Liver (tissue), 9 donors: ENCODE results near the gene CELF1. TPM values are rescaled to one million over a fixed set of nuclear protein-coding genes. Genes with fewer than 3 reads are reported as not detected.

Experiments
- DNase-seq: peaks from one replicate; pipeline ENCODE4 v3.0.0-alpha.2; 2017; ENCODE audit warnings: low spot score
- H3K27ac ChIP-seq, 2 donors: one replicate each; pipeline ENCODE4 v1.7.0; 2013; ENCODE audit warnings: inconsistent platforms in 2 of 2, low read length in 2 of 2, control low read depth in 1 of 2, low read depth in 1 of 2, mild to moderate bottlenecking in 1 of 2
- H3K27me3 ChIP-seq, 4 donors: one replicate each; pipeline versions ENCODE4 v1.6.1 to v1.7.0; 2013; ENCODE audit warnings: low read length in 3 of 4, inconsistent platforms in 1 of 4, mild to moderate bottlenecking in 1 of 4, moderate library complexity in 1 of 4; ENCODE audit not compliant: control insufficient read depth in 4 of 4, insufficient read depth in 4 of 4
- H3K36me3 ChIP-seq, 4 donors: one replicate each; pipeline versions ENCODE4 v1.6.1 to v1.7.0; 2013; ENCODE audit warnings: low read length in 3 of 4, mild to moderate bottlenecking in 3 of 4, low read depth in 1 of 4, moderate library complexity in 1 of 4; ENCODE audit not compliant: control insufficient read depth in 4 of 4, insufficient read depth in 3 of 4
- H3K4me1 ChIP-seq, 4 donors: one replicate each; pipeline versions ENCODE4 v1.6.1 to v1.7.0; 2013; ENCODE audit warnings: low read length in 3 of 4, mild to moderate bottlenecking in 3 of 4, moderate library complexity in 1 of 4; ENCODE audit not compliant: control insufficient read depth in 4 of 4, insufficient read depth in 4 of 4
- H3K4me3 ChIP-seq, 3 donors: one replicate each; pipeline versions ENCODE4 v1.6.1 to v1.7.0; 2013; ENCODE audit warnings: low read length in 3 of 3, control low read depth in 1 of 3, low read depth in 1 of 3, mild to moderate bottlenecking in 1 of 3
- H3K9ac ChIP-seq, 2 donors: one replicate each; pipeline ENCODE4 v1.7.0; 2013; ENCODE audit warnings: low read length in 2 of 2, mild to moderate bottlenecking in 2 of 2, moderate library complexity in 2 of 2, control low read depth in 1 of 2, low read depth in 1 of 2
- H3K9me3 ChIP-seq, 4 donors: one replicate each; pipeline versions ENCODE4 v1.6.1 to v1.7.0; 2013; ENCODE audit warnings: low read length in 3 of 4; ENCODE audit not compliant: control insufficient read depth in 4 of 4
- EGR1 ChIP-seq, 2 donors: IDR thresholded peaks; 2 replicates each; pipeline ENCODE4 v1.6.1; 2016 to 2018; ENCODE audit warnings: antibody characterized with exemption in 2 of 2, low read depth in 2 of 2
- FOXA1 ChIP-seq: IDR thresholded peaks from 2 replicates; pipeline ENCODE4 v1.6.1; 2016; ENCODE audit warnings: antibody characterized with exemption
- FOXA2 ChIP-seq: IDR thresholded peaks from 2 replicates; pipeline ENCODE4 v1.6.1; 2016; ENCODE audit warnings: antibody characterized with exemption
- GABPA ChIP-seq, 2 donors: IDR thresholded peaks in 1 of 2; conservative IDR thresholded peaks in 1 of 2; 2 replicates each; pipeline ENCODE4 v1.6.1; 2016; ENCODE audit warnings: antibody characterized with exemption in 2 of 2, mild to moderate bottlenecking in 1 of 2, moderate library complexity in 1 of 2
- HNF4A ChIP-seq, 2 donors: conservative IDR thresholded peaks; 2 replicates each; pipeline ENCODE4 v1.6.1; 2016; ENCODE audit warnings: antibody characterized with exemption in 2 of 2, mild to moderate bottlenecking in 2 of 2
- HNF4G ChIP-seq: IDR thresholded peaks from 2 replicates; pipeline ENCODE4 v1.6.1; 2016; ENCODE audit warnings: antibody characterized with exemption
- JUND ChIP-seq, 2 donors: IDR thresholded peaks; 2 replicates each; pipeline ENCODE4 v1.6.1; 2016; ENCODE audit warnings: antibody characterized with exemption in 2 of 2
- NR2F2 ChIP-seq: IDR thresholded peaks from 2 replicates; pipeline ENCODE4 v1.6.1; 2016; ENCODE audit warnings: antibody characterized with exemption
- RAD21 ChIP-seq, 2 donors: IDR thresholded peaks; 2 replicates each; pipeline ENCODE4 v1.6.1; 2016; ENCODE audit warnings: antibody characterized with exemption in 2 of 2, mild to moderate bottlenecking in 2 of 2
- RXRA ChIP-seq, 2 donors: IDR thresholded peaks; 2 replicates each; pipeline ENCODE4 v1.6.1; 2017 to 2018; ENCODE audit warnings: antibody characterized with exemption in 2 of 2, mild to moderate bottlenecking in 1 of 2
- SP1 ChIP-seq: IDR thresholded peaks from 2 replicates; pipeline ENCODE4 v1.6.1; 2018; ENCODE audit warnings: antibody characterized with exemption, mild to moderate bottlenecking
- TAF1 ChIP-seq: conservative IDR thresholded peaks from 2 replicates; pipeline ENCODE4 v1.6.1; 2016; ENCODE audit warnings: antibody characterized with exemption, mild to moderate bottlenecking
- YY1 ChIP-seq: IDR thresholded peaks from 2 replicates; pipeline ENCODE4 v1.6.1; 2016; ENCODE audit warnings: antibody characterized with exemption, mild to moderate bottlenecking
- WGBS: extraction: QIAGEN DNeasy Blood & Tissue Kit; methylation state at CpG from one replicate; pipeline ENCODE4 v1.1.7; 2013; 5-methylcytosine and 5-hydroxymethylcytosine counted together
- polyA plus RNA-seq, 2 donors: library from polyadenylated mRNA; stranded (reverse) in 1 of 2; unstranded in 1 of 2; fragments of 200-250 nt in 1 of 2; fragments of >200 nt in 1 of 2; fragmentation: Nextera tagmentation in 1 of 2; extraction: Ambion mirVana in 1 of 2; gene quantifications; one replicate each; pipeline versions ENCODE4 v1.2.1 to v1.2.3, GENCODE V29; 2013 to 2015
- total RNA-seq, 2 donors: library from RNA; depleted of rRNA; stranded (reverse); fragments of >200 nt; gene quantifications; one replicate each; pipeline ENCODE4 v1.2.3, GENCODE V29; 2014
- TF ChIP-seq, protein P1 (sequence below): IDR thresholded peaks from 2 replicates; pipeline ENCODE4 v1.6.1; 2016; ENCODE audit warnings: antibody characterized with exemption
- TF ChIP-seq, protein P2 (sequence below): IDR thresholded peaks from 2 replicates; pipeline ENCODE4 v1.6.1; 2016; ENCODE audit warnings: antibody characterized with exemption
- TF ChIP-seq, protein P3 (sequence below): IDR thresholded peaks from 2 replicates; pipeline ENCODE4 v1.6.1; 2016; ENCODE audit warnings: antibody characterized with exemption
- TF ChIP-seq, protein P4 (sequence below): IDR thresholded peaks from 2 replicates; pipeline ENCODE4 v1.6.1; 2016; ENCODE audit warnings: antibody characterized with exemption, mild to moderate bottlenecking
- donor health status: healthy.
- donor health status: healthy.
- donor health status: healthy.
- donor health status: healthy.
- donor health status: healthy.

Gene CELF1
- total and polyA plus RNA-seq, 4 donors = 23.5 to 139 (median 60.3) TPM

DNA sequence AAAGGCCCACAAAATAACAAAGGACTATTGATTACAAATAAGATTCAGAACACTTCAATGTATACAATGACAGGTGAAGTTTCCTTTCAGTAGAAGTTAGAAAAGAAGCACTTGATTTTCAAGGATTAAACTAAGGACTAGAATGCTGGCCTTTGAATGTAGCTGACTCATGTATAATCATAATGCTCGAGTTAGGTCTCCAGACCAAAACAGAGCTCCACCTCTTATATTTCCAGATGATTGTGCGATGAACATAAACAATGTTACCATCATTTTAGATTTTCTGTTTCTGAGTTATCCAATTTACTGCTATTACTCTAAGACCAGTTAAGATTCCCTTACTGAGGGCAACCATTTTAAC lies 63.6 kb downstream of the CELF1 start:
- Histone ChIP-seq H3K9me3 (no peaks in the 10 kb centered on the region), H3K36me3 (peaks cover 2 to 21% (median 14%) of the 10 kb centered on the region in 4 donors), H3K4me1 (peaks cover 2 to 21% (median 12%) of the 10 kb centered on the region in 4 donors), H3K27ac (peak overlapping the region; percentile 71 to 82), H3K27me3 (no peaks in the 10 kb centered on the region), H3K4me3 (no peak overlapping the region), H3K9ac (no peak overlapping the region)
- TF ChIP-seq FOXA1 = no peak
- no peak for TF ChIP-seq SP1
- no peak for TF ChIP-seq RXRA (IDR thresholded peaks at IDR 0.05)
- TF ChIP-seq, protein P1, sequence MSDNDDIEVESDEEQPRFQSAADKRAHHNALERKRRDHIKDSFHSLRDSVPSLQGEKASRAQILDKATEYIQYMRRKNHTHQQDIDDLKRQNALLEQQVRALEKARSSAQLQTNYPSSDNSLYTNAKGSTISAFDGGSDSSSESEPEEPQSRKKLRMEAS = no peak
- no peak for TF ChIP-seq NR2F2
- TF ChIP-seq HNF4G = no peak
- TF ChIP-seq, protein P2, sequence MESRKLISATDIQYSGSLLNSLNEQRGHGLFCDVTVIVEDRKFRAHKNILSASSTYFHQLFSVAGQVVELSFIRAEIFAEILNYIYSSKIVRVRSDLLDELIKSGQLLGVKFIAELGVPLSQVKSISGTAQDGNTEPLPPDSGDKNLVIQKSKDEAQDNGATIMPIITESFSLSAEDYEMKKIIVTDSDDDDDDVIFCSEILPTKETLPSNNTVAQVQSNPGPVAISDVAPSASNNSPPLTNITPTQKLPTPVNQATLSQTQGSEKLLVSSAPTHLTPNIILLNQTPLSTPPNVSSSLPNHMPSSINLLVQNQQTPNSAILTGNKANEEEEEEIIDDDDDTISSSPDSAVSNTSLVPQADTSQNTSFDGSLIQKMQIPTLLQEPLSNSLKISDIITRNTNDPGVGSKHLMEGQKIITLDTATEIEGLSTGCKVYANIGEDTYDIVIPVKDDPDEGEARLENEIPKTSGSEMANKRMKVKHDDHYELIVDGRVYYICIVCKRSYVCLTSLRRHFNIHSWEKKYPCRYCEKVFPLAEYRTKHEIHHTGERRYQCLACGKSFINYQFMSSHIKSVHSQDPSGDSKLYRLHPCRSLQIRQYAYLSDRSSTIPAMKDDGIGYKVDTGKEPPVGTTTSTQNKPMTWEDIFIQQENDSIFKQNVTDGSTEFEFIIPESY = no peak
- TF ChIP-seq RAD21 (IDR thresholded peaks at IDR 0.05) = no peak
- TF ChIP-seq TAF1 = no peak
- TF ChIP-seq HNF4A (conservative IDR thresholded peaks at IDR 0.05) = no peak
- TF ChIP-seq, protein P3, sequence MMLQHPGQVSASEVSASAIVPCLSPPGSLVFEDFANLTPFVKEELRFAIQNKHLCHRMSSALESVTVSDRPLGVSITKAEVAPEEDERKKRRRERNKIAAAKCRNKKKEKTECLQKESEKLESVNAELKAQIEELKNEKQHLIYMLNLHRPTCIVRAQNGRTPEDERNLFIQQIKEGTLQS = no peak
- TF ChIP-seq EGR1 (IDR thresholded peaks at IDR 0.05; ENCODE audit: low read depth in 2 of 2) = no peak
- TF ChIP-seq YY1 = no peak
- no peak for TF ChIP-seq JUND (IDR thresholded peaks at IDR 0.05)
- TF ChIP-seq FOXA2 = no peak
- DNase-seq = no peak
- WGBS = 80% methylated on average over 2 of the region's 2 CpGs

DNA sequence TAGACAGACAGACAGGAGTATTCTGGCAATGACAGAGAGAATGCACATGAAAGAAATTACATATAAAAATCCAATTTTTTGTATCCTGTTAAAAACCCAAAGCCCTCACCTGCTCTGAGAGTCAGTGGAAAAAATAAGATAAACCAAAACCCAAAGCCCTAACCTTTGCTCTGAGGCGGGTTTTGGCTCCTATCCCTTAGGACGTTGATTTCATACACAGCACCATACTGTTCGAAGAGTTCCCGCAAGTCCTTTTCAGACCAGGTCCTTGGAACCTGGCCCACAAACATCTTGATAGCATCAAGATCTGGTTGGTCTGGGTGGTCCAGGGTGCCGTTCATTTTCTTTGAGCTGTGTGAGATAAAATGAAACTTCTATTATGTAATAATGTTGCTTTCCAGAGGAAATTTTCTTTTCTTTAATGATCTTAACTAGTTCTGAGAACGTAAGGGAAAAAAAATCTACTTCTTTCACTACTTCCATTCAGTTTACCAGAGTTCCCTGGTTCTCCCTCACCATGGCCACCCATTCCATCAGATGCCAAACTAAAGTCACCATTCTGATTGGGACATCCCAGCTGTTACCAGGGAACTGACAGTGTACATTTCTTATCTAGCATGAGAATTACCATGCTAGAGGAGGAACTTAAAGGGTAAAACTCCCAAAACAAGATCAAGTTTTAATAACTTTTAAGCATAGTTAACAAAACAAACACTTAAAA lies 64.1 kb downstream of the CELF1 start:
- DNase-seq = no peak
- H3K36me3 ChIP-seq = peaks cover 0 to 23% (median 17%) of the 10 kb centered on the region in 4 donors
- H3K27ac ChIP-seq = peak overlapping the region; percentile 71 to 82
- no peaks in the 10 kb centered on the region for H3K27me3 ChIP-seq
- peaks cover 2 to 21% (median 12%) of the 10 kb centered on the region in 4 donors for H3K4me1 ChIP-seq
- H3K4me3 ChIP-seq = no peak overlapping the region
- 28% methylated on average over 6 of the region's 6 CpGs for WGBS
- H3K9me3 ChIP-seq = no peaks in the 10 kb centered on the region
- H3K9ac ChIP-seq = peak overlapping the region; percentile 66 to 68
- TF ChIP-seq YY1 (no peak), GABPA (IDR thresholded peaks at IDR 0.05 in 1 of 2, conservative IDR thresholded peaks at IDR 0.05 in 1 of 2) (peak in 1 of 2 donors; percentile 16), RXRA (IDR thresholded peaks at IDR 0.05) (peak in 1 of 2 donors; percentile 43), EGR1 (IDR thresholded peaks at IDR 0.05; ENCODE audit: low read depth in 2 of 2) (peak in 1 of 2 donors; percentile 10), HNF4A (conservative IDR thresholded peaks at IDR 0.05) (peak; percentile 58 to 67)
- TF ChIP-seq, protein P4, sequence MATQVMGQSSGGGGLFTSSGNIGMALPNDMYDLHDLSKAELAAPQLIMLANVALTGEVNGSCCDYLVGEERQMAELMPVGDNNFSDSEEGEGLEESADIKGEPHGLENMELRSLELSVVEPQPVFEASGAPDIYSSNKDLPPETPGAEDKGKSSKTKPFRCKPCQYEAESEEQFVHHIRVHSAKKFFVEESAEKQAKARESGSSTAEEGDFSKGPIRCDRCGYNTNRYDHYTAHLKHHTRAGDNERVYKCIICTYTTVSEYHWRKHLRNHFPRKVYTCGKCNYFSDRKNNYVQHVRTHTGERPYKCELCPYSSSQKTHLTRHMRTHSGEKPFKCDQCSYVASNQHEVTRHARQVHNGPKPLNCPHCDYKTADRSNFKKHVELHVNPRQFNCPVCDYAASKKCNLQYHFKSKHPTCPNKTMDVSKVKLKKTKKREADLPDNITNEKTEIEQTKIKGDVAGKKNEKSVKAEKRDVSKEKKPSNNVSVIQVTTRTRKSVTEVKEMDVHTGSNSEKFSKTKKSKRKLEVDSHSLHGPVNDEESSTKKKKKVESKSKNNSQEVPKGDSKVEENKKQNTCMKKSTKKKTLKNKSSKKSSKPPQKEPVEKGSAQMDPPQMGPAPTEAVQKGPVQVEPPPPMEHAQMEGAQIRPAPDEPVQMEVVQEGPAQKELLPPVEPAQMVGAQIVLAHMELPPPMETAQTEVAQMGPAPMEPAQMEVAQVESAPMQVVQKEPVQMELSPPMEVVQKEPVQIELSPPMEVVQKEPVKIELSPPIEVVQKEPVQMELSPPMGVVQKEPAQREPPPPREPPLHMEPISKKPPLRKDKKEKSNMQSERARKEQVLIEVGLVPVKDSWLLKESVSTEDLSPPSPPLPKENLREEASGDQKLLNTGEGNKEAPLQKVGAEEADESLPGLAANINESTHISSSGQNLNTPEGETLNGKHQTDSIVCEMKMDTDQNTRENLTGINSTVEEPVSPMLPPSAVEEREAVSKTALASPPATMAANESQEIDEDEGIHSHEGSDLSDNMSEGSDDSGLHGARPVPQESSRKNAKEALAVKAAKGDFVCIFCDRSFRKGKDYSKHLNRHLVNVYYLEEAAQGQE = peak; percentile 6
